ENCODE results near the gene CALHM6. TPM values are rescaled to one million over a fixed set of nuclear protein-coding genes. Genes with fewer than 3 reads are reported as not detected.

The CALHM6 gene
- total RNA-seq (1 to 10 TPM; 1.2 to 4.8 TPM), polyA plus RNA-seq (10 to 100 TPM in 2 of 3 donors, 1 to 10 TPM in 1; 5.3 to 49.3 (median 13.5) TPM), total RNA-seq (0 to 0.39 (median 0.04) reads per million in 6 experiments)

DNA sequence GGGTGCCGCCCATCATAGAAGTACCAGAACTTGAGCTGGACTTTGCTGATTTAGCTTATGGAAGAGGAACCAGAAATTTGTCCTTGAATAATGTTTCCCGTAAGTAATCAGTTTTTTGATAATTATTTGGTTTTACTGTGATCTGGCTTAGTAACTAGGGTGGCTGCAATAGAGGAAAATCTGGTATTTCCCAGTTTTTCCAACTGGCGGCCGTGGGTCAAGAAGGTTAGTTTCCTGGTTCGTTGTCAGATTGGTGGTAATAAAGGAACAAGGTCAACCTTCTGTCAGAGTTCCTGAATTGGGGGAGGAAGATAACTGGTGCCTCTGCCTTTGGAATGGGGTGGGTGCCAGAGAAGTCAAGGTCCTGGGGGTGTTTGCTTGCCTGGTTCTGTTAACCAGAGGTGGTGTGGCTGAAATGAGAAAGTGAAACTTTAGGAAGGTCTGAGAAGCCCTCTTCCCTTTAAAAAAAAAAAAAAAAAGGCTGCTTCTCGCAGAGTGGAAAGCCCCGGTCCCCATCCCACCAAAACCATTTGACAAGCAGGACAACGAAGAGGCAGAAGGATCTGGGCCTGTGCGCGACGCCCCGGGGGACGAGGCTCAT is at the start of gene CALHM6:
CALHM6 (plus strand) TSS at position 45 of the 601 bp plus-strand sequence; CDS start at position 600, 555 bp downstream.
- Mint-ChIP-seq H3K36me3 (no peaks in the 10 kb centered on the region), H3K27me3 (peaks cover 9 to 36% (median 16%) of the 10 kb centered on the region in 5 donors), H3K4me3 (peak within 1 kb of the TSS; percentile 67 to 88 (median 82)), H3K9me3 (no peaks in the 10 kb centered on the region), H3K27ac (peak within 1 kb of the TSS in 8 of 10 donors; percentile 10 to 87 (median 52)), H3K4me1 (peaks cover 4 to 42% (median 13%) of the 10 kb centered on the region in 4 donors)
- peak in 1 of 10 donors; percentile 0 for DNase-seq
- POLR2A ChIA-PET = interaction anchor here (2.3 kb wide), 1 partner anchor 182 kb away, joined by 11 read pairs; the partner anchor contains the start of gene TSPYL1
- no peak for ATAC-seq

DNA sequence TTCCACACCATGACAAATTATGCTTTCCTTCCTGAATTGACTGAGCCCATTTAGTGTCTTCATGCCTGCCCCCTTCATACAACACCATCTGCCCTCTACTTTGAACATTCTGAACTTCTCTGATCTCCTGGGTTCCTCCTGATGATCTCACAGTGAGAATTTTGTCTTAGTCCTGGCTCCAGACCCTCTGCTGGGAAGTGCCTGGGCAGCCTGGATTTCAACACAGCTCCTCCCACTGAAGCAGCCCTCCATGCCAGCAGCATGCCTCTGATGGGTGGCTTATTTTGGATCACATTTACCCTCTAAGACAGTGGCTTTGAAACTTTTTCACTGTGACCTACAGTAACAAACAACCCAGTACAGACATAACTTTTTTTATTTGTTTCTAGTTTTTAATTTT is 48.9 kb upstream of the CALHM6 start:
- H3K27me3 Mint-ChIP-seq = peaks cover 0 to 3% (median 0%) of the 10 kb centered on the region in 5 donors
- no peak overlapping the region for H3K4me3 Mint-ChIP-seq
- peaks cover 0 to 4% (median 0%) of the 10 kb centered on the region in 3 donors for H3K36me3 Mint-ChIP-seq
- DNase-seq (no peak), ATAC-seq (no peak)
- peak overlapping the region in 1 of 10 donors; percentile 47 for H3K27ac Mint-ChIP-seq
- H3K9me3 Mint-ChIP-seq = no peaks in the 10 kb centered on the region
- POLR2A ChIA-PET = no interaction called here
- H3K4me1 Mint-ChIP-seq = peaks cover 0 to 25% (median 2%) of the 10 kb centered on the region in 4 donors

GRCh38 chr6:116413357-116413756 is 47.8 kb upstream of the CALHM6 start:
- no peak for ATAC-seq
- no peak overlapping the region for H3K27ac Mint-ChIP-seq
- DNase-seq = no peak
- peaks cover 0 to 4% (median 0%) of the 10 kb centered on the region in 3 donors for H3K36me3 Mint-ChIP-seq
- H3K4me3 Mint-ChIP-seq = no peak overlapping the region
- peaks cover 0 to 2% (median 0%) of the 10 kb centered on the region in 5 donors for H3K27me3 Mint-ChIP-seq
- peaks cover 0 to 23% (median 2%) of the 10 kb centered on the region in 4 donors for H3K4me1 Mint-ChIP-seq
- POLR2A ChIA-PET = no interaction called here
- H3K9me3 Mint-ChIP-seq = no peaks in the 10 kb centered on the region

DNA sequence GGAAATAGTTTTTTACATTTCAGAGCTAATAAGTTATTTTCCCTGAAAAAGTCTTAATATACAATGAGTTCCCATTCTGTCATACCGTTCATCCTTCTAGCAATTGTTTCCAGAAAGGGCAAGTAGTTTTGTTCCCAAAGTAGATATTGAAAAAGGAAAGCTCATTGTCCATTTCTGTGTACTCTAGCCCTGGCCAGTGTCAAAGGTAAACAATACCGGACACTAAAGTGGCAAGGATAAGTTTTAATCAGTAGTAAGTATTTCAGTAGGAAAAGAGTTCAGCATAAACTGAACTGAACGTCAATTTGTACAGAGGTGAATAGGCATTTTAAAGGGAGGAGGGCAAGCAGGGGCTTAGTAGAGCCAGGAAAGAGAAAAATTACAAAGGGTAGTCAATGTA is 43.5 kb upstream of the CALHM6 start:
- no peak for DNase-seq
- POLR2A ChIA-PET = no interaction called here
- Mint-ChIP-seq H3K9me3 (no peaks in the 10 kb centered on the region), H3K27me3 (peaks cover 0 to 2% (median 0%) of the 10 kb centered on the region in 5 donors), H3K36me3 (peaks cover 0 to 4% (median 0%) of the 10 kb centered on the region in 3 donors), H3K27ac (no peak overlapping the region), H3K4me3 (no peak overlapping the region), H3K4me1 (no peaks in the 10 kb centered on the region)
- ATAC-seq = no peak

DNA sequence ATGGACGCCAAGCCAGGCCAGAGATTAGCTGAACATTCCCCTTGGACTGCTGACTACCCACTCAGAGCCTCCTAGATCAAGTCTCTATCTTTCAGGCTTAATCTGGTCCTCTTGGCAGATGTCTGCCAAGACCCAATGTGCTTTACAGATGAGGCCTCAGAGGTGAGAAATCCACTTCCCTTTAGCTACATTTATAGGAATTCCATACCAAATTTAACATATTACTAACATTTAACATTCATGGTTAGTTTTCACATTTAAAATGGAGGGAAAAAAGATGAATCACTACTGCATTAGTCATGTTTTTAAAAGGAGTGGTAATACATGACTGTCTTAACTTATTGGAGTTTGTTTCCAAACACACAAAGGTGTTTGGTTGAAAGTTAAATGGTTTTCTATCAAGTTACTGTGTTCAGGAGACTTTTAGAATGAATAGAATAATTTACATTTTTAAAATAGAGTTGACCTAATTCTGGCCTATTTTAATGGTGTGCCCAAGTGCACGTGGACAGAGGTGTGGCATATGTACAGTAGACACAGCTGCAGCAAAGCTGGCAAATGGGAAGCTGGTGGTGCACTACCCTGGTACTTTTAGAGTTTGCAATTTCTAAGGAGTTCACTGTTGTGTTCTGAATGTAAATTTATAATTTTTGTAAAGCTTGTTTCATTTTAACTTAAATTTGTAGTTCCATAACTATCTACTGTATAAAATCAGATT is 41.9 kb upstream of the CALHM6 start:
- Mint-ChIP-seq H3K4me1 (no peaks in the 10 kb centered on the region), H3K4me3 (no peak overlapping the region), H3K27ac (no peak overlapping the region), H3K27me3 (peaks cover 0 to 2% (median 0%) of the 10 kb centered on the region in 5 donors), H3K36me3 (peaks cover 0 to 2% (median 0%) of the 10 kb centered on the region in 3 donors), H3K9me3 (no peaks in the 10 kb centered on the region)
- ATAC-seq (no peak), DNase-seq (no peak)
- POLR2A ChIA-PET = no interaction called here

- H3K4me3 Mint-ChIP-seq = no peak overlapping the region
- POLR2A ChIA-PET = no interaction called here
- H3K27me3 Mint-ChIP-seq = peaks cover 0 to 2% (median 0%) of the 10 kb centered on the region in 5 donors
- ATAC-seq (no peak), DNase-seq (no peak)
- H3K4me1 Mint-ChIP-seq = no peaks in the 10 kb centered on the region
- no peak overlapping the region for H3K27ac Mint-ChIP-seq
- no peaks in the 10 kb centered on the region for H3K9me3 Mint-ChIP-seq
- peaks cover 0 to 2% (median 0%) of the 10 kb centered on the region in 3 donors for H3K36me3 Mint-ChIP-seq
These were observed 40.8 kb upstream of the CALHM6 start for GRCh38 chr6:116420341-116420740.

GRCh38 chr6:116422238-116422637 is 38.9 kb upstream of the CALHM6 start:
- ATAC-seq = no peak

DNA sequence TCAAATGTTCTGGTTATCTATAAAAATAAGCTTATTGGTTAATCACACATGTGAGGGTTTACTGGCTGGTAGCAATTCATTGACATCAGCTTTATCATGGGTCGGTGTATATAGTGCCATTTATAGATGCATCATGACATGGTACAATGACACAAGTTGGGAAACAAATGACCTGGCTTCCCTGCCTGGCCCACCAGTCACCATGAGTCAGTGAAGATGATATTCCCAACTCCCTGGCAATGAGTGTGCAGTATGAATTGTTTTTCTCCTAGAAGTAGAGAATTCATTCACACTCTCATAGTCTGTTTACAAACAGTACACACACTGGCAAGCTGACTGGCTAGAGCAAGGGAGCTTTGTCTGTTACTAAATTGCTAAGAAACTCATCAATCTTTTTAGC is 37.2 kb upstream of the CALHM6 start:
- DNase-seq (no peak), ATAC-seq (no peak)
- Mint-ChIP-seq H3K27me3 (no peaks in the 10 kb centered on the region), H3K4me1 (no peaks in the 10 kb centered on the region), H3K9me3 (no peaks in the 10 kb centered on the region), H3K36me3 (peaks cover 0 to 9% (median 6%) of the 10 kb centered on the region in 3 donors), H3K27ac (no peak overlapping the region), H3K4me3 (no peak overlapping the region)
- POLR2A ChIA-PET = no interaction called here

More at GRCh38 chr6:116422238-116422637, 38.9 kb upstream of the CALHM6 start:
- Mint-ChIP-seq H3K4me1 (no peaks in the 10 kb centered on the region), H3K9me3 (no peaks in the 10 kb centered on the region), H3K27ac (no peak overlapping the region), H3K4me3 (no peak overlapping the region), H3K27me3 (peaks cover 0 to 2% (median 0%) of the 10 kb centered on the region in 5 donors), H3K36me3 (peaks cover 0 to 8% (median 6%) of the 10 kb centered on the region in 3 donors)
- POLR2A ChIA-PET = no interaction called here
- no peak for DNase-seq

GRCh38 chr6:116426551-116426950 is 34.6 kb upstream of the CALHM6 start:
- no peak for DNase-seq
- ATAC-seq = no peak
- H3K36me3 Mint-ChIP-seq = peaks cover 0 to 11% (median 6%) of the 10 kb centered on the region in 3 donors
- H3K27ac Mint-ChIP-seq = no peak overlapping the region
- no peaks in the 10 kb centered on the region for H3K9me3 Mint-ChIP-seq
- no peak overlapping the region for H3K4me3 Mint-ChIP-seq
- POLR2A ChIA-PET = no interaction called here
- H3K27me3 Mint-ChIP-seq = no peaks in the 10 kb centered on the region
- no peaks in the 10 kb centered on the region for H3K4me1 Mint-ChIP-seq

GRCh38 chr6:116429111-116429510 is 32.1 kb upstream of the CALHM6 start:
- POLR2A ChIA-PET = no interaction called here
- ATAC-seq = no peak
- no peaks in the 10 kb centered on the region for H3K9me3 Mint-ChIP-seq

DNA sequence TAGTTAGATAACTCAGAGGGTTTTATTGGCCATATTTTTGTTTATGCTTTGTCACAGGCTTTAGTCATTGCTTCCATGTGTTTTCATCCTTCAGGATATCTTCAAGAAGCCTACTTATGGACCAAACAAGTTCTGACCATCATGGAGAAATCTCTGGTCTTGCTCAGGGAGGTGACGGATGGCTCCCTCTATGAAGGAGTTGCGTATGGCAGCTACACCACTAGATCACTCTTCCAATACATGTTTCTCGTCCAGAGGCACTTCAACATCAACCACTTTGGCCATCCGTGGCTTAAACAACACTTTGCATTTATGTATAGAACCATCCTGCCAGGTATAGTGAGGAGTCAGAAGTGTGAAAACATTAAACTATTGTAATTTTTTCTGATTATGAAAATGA is 30.3 kb upstream of the CALHM6 start:
- ATAC-seq = no peak
- Mint-ChIP-seq H3K27ac (peak overlapping the region in 1 of 10 donors; percentile 20), H3K9me3 (no peaks in the 10 kb centered on the region), H3K36me3 (peaks cover 0 to 11% (median 6%) of the 10 kb centered on the region in 3 donors), H3K27me3 (no peaks in the 10 kb centered on the region), H3K4me3 (no peak overlapping the region), H3K4me1 (no peaks in the 10 kb centered on the region)
- no peak for DNase-seq
- POLR2A ChIA-PET = no interaction called here

More at GRCh38 chr6:116429111-116429510, 32.1 kb upstream of the CALHM6 start:
- H3K4me3 Mint-ChIP-seq = no peak overlapping the region
- H3K27me3 Mint-ChIP-seq = no peaks in the 10 kb centered on the region
- peaks cover 0 to 11% (median 6%) of the 10 kb centered on the region in 3 donors for H3K36me3 Mint-ChIP-seq
- no peak overlapping the region for H3K27ac Mint-ChIP-seq
- H3K4me1 Mint-ChIP-seq = no peaks in the 10 kb centered on the region
- no peak for DNase-seq

DNA sequence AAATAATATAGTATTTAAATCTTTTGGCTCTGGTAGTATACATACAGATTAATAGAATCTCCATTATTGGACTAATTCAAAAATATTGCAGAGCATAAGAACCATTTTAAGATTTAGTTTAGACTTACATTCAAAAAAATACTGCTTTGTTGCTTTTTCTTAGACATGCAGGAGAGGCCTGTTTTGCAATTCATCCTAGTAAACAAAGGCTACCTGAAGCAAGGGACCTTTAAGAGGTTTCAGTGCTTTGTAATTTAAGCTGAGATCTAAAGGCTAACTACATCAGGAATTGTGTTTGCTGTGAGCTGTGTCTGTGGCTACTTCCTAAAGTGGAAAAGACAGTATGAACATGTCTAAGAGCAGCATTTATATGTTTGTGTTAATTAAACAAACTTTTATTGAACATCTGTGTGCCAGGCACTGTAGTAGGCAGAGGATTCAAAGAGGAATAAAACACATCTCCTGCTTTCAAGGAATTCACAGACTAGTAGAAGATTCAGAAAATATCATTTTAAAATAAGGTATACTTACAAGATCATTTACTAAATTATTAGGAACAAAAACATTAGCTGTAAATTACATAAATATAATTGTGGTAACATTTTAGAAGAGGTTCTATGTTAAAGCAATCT is 29.1 kb upstream of the CALHM6 start:
- Mint-ChIP-seq H3K9me3 (no peaks in the 10 kb centered on the region), H3K36me3 (peaks cover 0 to 5% (median 0%) of the 10 kb centered on the region in 3 donors), H3K4me1 (no peaks in the 10 kb centered on the region), H3K4me3 (no peak overlapping the region), H3K27me3 (no peaks in the 10 kb centered on the region), H3K27ac (no peak overlapping the region)
- ATAC-seq (no peak), DNase-seq (no peak)
- POLR2A ChIA-PET = no interaction called here

GRCh38 chr6:116433206-116433712 is 27.9 kb upstream of the CALHM6 start:
- DNase-seq (no peak), ATAC-seq (no peak)
- Mint-ChIP-seq H3K9me3 (no peaks in the 10 kb centered on the region), H3K4me3 (no peak overlapping the region), H3K36me3 (peaks cover 0 to 2% (median 0%) of the 10 kb centered on the region in 3 donors), H3K27me3 (no peaks in the 10 kb centered on the region), H3K27ac (no peak overlapping the region), H3K4me1 (no peaks in the 10 kb centered on the region)
- POLR2A ChIA-PET = no interaction called here
